ENCODE data around the gene CXXC5.
A peak's percentile ranks its signal among the peaks of the same experiment; 100 is the strongest.

CXXC5 gene

GRCh38 chr5:139680368-139681111, 32.4 kb downstream of the CXXC5 start:
- no peak for DNase-seq (ENCODE audit: low spot score)

GRCh38 chr5:139681112-139681458, 32.9 kb downstream of the CXXC5 start:
- DNase-seq (ENCODE audit: low spot score), result no peak

- no peak for DNase-seq (ENCODE audit: low spot score)
Measured at GRCh38 chr5:139681466-139681865, 33.3 kb downstream of the CXXC5 start.

- DNase-seq (ENCODE audit: low spot score), result no peak
Measured at GRCh38 chr5:139682016-139682975, 34.1 kb downstream of the CXXC5 start.

GRCh38 chr5:139683295-139684271, 35.4 kb downstream of the CXXC5 start:
- DNase-seq (ENCODE audit: low spot score), result no peak

- DNase-seq (ENCODE audit: low spot score), result no peak
Measured at GRCh38 chr5:139684350-139684880, 36.3 kb downstream of the CXXC5 start.

- DNase-seq (ENCODE audit: low spot score), result no peak
Measured at GRCh38 chr5:139684881-139685749, 37.0 kb downstream of the CXXC5 start.

GRCh38 chr5:139685886-139686285, 37.7 kb downstream of the CXXC5 start:
- no peak for DNase-seq (ENCODE audit: low spot score)

- DNase-seq (ENCODE audit: low spot score), result no peak
Measured at GRCh38 chr5:139686356-139686705, 38.2 kb downstream of the CXXC5 start.

GRCh38 chr5:139686706-139687441, 38.7 kb downstream of the CXXC5 start:
- no peak for DNase-seq (ENCODE audit: low spot score)

- no peak for DNase-seq (ENCODE audit: low spot score)
Measured at GRCh38 chr5:139687656-139688055, 39.5 kb downstream of the CXXC5 start.

- no peak for DNase-seq (ENCODE audit: low spot score)
Measured at GRCh38 chr5:139688088-139688702, 40.0 kb downstream of the CXXC5 start.

- DNase-seq (ENCODE audit: low spot score), result no peak
Measured at GRCh38 chr5:139688751-139689372, 40.7 kb downstream of the CXXC5 start.

GRCh38 chr5:139689631-139690063, 41.5 kb downstream of the CXXC5 start:
- no peak for DNase-seq (ENCODE audit: low spot score)

- DNase-seq (ENCODE audit: low spot score), result peak; percentile 64
Measured at GRCh38 chr5:139690064-139690802, 42.1 kb downstream of the CXXC5 start.

- no peak for DNase-seq (ENCODE audit: low spot score)
Measured at GRCh38 chr5:139690803-139691629, 42.9 kb downstream of the CXXC5 start.

GRCh38 chr5:139692148-139692547, 44.0 kb downstream of the CXXC5 start:
- DNase-seq (ENCODE audit: low spot score), result no peak

All from AG20443 (cell line).